IPS-20b (cell line): Measurements from ENCODE around the gene ZNF169.
"Not testable (repeated sequence)": the region's sequence is repeated elsewhere in the genome, so short reads cannot be mapped to it uniquely, and the experiment has no call there.

Experiments
- H3K27ac ChIP-seq: one replicate; pipeline ENCODE4 v1.5.1; 2013; ENCODE audit warnings: low read length
- H3K27me3 ChIP-seq: 2 replicates; pipeline ENCODE4 v1.6.1; 2013; ENCODE audit warnings: mild to moderate bottlenecking, low read length, inconsistent platforms; ENCODE audit not compliant: insufficient read depth
- H3K36me3 ChIP-seq: 2 replicates; pipeline ENCODE4 v1.6.1; 2013; ENCODE audit warnings: low read depth, mild to moderate bottlenecking, inconsistent platforms, low read length, moderate library complexity; ENCODE audit not compliant: insufficient read depth
- H3K4me1 ChIP-seq: 2 replicates; pipeline ENCODE4 v1.6.1; 2013; ENCODE audit warnings: mild to moderate bottlenecking, control low read depth, inconsistent platforms, low read length, moderate library complexity; ENCODE audit not compliant: insufficient read depth
- H3K4me3 ChIP-seq: 2 replicates; pipeline ENCODE4 v1.5.1; 2013; ENCODE audit warnings: mild to moderate bottlenecking, low read length, inconsistent platforms
- H3K9ac ChIP-seq: 2 replicates; pipeline ENCODE4 v1.6.1; 2013; ENCODE audit warnings: low read depth, mild to moderate bottlenecking, inconsistent platforms, low read length, moderate library complexity
- H3K9me3 ChIP-seq: 2 replicates; pipeline ENCODE4 v1.6.1; 2013; ENCODE audit warnings: mild to moderate bottlenecking, low read depth, low read length, inconsistent platforms; ENCODE audit not compliant: insufficient read depth

ZNF169 gene

GRCh38 chr9:94289691-94290090, 30.6 kb downstream of the ZNF169 start:
- Histone ChIP-seq H3K4me1 (no peaks in the 10 kb centered on the region), H3K9ac (no peak overlapping the region), H3K36me3 (peaks cover 30% of the 10 kb centered on the region), H3K27me3 (no peaks in the 10 kb centered on the region), H3K27ac (no peak overlapping the region), H3K4me3 (no peak overlapping the region), H3K9me3 (peaks cover 4% of the 10 kb centered on the region; the same call in 1 of the 2 replicates)

DNA sequence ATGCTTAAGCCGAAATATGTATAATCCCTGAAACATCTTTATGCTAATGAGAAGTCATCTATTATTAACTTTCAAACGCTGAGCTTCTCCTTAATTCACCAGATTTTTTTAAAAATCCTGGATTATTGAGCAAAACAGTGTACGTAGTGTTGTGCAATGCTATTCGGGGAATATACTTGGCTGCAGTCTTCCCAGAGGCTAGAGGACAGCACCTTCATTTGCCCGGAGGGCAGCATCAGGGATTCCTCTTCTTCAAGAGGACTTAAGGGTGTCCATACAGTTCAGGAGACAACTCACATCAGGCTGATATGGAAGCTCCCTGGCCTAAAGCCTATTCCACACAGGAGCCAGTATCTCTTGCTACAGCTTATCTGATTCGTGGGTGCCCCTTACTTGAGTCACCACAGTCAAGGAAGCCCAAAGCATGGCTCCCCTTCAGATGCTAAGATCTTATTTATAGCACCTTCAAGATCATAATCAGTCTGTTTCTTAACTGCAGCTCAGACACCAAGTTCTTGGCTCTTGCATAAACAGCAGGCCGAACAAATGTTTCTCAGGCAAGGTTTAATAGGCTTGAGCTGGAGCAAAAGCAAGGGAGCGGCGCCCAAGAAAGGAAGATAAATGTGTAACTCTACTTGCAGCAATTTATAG, 40.0 kb downstream of the ZNF169 start:
- no peak overlapping the region for H3K27ac ChIP-seq

GRCh38 chr9:94300470-94301301, 41.6 kb downstream of the ZNF169 start:
- no peak overlapping the region for H3K4me3 ChIP-seq
- H3K9ac ChIP-seq, result no peak overlapping the region
- H3K27ac ChIP-seq, result no peak overlapping the region
- H3K27me3 ChIP-seq, result no peaks in the 10 kb centered on the region
- no peaks in the 10 kb centered on the region for H3K36me3 ChIP-seq
- no peaks in the 10 kb centered on the region for H3K4me1 ChIP-seq
- no peaks in the 10 kb centered on the region for H3K9me3 ChIP-seq

More for the DNA sequence above, 40.0 kb downstream of the ZNF169 start:
- Histone ChIP-seq H3K9me3 (no peaks in the 10 kb centered on the region), H3K36me3 (no peaks in the 10 kb centered on the region; the same call in 1 of the 2 replicates), H3K4me1 (no peaks in the 10 kb centered on the region), H3K27me3 (no peaks in the 10 kb centered on the region), H3K4me3 (no peak overlapping the region), H3K9ac (no peak overlapping the region)

DNA sequence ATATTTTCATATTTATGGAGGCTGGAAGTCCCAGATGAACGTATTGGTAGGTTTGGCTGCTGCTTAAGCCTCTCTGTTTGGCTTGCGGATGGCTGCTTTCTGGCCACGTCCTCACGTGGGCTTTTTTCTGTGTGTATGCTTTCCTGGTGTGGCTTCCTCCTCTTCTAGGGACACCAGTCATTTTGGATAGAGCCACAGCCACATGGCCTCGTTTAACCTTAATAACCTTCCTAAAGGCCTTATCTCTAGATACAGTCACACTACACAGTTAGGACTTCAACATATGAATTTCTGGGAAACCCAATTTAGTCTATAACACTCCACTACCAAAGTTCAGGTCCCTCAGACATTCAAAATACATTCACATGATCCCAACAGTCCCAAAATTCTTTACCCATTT, 42.5 kb downstream of the ZNF169 start:
- Histone ChIP-seq H3K9me3 (no peaks in the 10 kb centered on the region), H3K4me3 (no peak overlapping the region), H3K36me3 (no peaks in the 10 kb centered on the region), H3K27me3 (no peaks in the 10 kb centered on the region), H3K27ac (no peak overlapping the region), H3K9ac (no peak overlapping the region), H3K4me1 (no peaks in the 10 kb centered on the region)

- Histone ChIP-seq H3K36me3 (no peaks in the 10 kb centered on the region), H3K4me1 (no peaks in the 10 kb centered on the region), H3K9me3 (no peaks in the 10 kb centered on the region), H3K4me3 (no peak overlapping the region), H3K27ac (no peak overlapping the region), H3K27me3 (no peaks in the 10 kb centered on the region), H3K9ac (no peak overlapping the region)
Measured at GRCh38 chr9:94302426-94302825, 43.3 kb downstream of the ZNF169 start.

DNA sequence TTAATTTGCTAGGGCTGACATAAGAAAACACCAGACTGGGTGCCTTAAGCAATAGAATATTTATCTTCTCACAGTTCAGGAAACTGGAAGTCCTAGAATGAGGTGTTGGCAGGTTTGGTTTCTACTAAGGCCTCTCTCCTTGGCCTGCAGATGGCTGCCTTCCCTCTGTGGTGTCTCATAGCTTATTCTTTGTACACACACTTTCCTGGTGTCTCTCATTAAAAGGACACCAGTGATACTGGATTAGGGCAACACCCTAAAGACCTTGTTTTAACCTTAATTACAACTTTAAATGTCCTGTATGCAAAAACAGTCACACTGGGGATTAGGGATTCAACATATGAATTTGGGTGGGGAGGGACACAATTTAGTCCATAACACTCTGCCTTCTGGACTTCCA, 44.2 kb downstream of the ZNF169 start:
- no peaks in the 10 kb centered on the region for H3K36me3 ChIP-seq
- H3K9ac ChIP-seq, result no peak overlapping the region
- no peak overlapping the region for H3K4me3 ChIP-seq
- H3K9me3 ChIP-seq, result no peaks in the 10 kb centered on the region
- H3K27me3 ChIP-seq, result no peaks in the 10 kb centered on the region
- no peaks in the 10 kb centered on the region for H3K4me1 ChIP-seq
- no peak overlapping the region for H3K27ac ChIP-seq

- not testable (repeated sequence) for H3K36me3 ChIP-seq, H3K27ac ChIP-seq
Measured at GRCh38 chr9:94315034-94315984, 56.2 kb downstream of the ZNF169 start.

DNA sequence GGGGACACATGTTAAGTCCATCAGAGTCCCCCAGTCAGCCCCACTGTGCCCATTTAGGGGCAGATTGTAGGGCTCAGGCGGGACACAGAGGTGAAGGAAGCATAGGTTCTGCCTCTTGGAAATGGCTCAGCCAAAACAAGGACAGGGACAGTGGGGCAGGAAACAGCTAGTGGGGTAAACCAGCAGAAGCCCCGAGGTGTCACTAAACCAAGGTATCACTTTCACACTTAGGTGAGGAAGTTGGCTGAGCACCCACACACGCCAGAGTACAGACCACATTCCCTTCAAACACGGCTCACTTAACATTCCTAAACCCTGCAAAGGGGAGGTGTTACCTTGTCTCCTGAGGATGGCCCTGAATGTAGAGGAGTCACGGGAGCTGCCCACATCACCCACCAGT, 57.1 kb downstream of the ZNF169 start:
- not testable (repeated sequence) for H3K36me3 ChIP-seq, H3K27ac ChIP-seq, H3K9ac ChIP-seq

More at GRCh38 chr9:94315034-94315984, 56.2 kb downstream of the ZNF169 start:
- H3K4me1 ChIP-seq, H3K27me3 ChIP-seq, H3K9ac ChIP-seq, H3K4me3 ChIP-seq, H3K9me3 ChIP-seq: not testable (repeated sequence)

DNA sequence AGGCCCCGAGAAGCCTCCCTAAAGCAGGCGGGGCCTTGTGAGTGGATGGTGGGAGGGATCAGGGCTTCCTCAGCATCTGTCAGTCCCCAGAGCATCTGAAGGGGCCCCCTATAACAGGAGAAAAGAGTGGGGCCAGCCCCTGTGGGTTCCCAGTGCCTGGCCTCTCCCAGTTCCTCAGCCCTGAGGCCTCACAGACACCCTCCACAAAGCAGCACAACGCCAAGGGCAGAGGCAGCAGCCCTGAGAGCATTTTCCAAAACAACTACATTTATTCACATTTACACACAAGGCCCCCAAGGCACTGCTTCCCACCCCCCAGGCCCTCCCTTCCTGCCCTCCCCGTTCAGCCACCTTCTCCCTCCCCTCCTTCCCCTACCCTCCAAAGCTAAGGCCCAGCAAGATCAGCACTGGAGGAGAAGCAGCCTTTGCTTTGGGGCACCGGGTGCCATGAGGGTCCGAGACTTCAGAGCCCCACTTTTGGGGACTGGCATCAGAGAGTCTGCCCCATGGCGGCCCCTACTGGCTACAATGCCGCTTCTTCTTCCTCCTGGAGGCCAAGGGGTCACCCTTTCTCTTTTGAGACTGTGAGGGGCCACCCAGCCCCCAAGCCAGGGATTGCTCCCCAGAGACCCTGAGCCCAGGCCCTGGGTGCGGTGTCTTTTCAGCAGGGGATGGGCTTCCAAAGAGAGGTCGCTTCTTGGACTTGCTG, 59.0 kb downstream of the ZNF169 start:
- not testable (repeated sequence) for H3K4me1 ChIP-seq, H3K27ac ChIP-seq, H3K27me3 ChIP-seq, H3K9ac ChIP-seq, H3K9me3 ChIP-seq, H3K4me3 ChIP-seq, H3K36me3 ChIP-seq

More for the DNA sequence above, 57.1 kb downstream of the ZNF169 start:
- not testable (repeated sequence) for H3K27me3 ChIP-seq, H3K4me1 ChIP-seq, H3K9me3 ChIP-seq, H3K4me3 ChIP-seq

DNA sequence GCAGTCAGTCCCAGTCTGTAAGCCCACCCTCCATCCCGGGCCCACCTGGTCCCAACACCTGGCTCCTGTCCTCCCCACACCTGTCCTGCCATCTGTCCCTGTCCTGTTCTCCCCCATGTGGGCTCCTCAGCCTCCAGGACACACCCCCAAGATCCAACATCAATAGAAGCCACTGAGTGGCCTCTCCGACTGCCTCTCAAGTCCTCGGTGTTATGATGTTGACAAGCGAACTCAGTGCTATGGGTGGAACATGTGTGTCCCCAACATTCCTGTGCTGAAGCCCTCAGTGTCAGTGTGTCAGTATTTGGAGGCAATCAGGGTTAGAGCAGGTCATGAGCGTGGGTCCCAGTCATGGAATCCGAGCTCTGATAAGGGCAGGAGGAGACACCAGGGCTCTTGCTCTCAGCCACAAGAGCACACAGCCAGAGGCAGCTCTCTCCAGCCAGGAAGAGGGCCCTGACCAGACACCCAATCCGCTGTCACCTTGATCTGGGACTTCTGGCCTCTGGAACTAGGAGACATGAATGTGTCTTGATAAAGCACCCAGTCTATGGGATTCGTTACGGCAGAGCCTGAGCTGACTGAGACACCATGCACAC, 63.3 kb downstream of the ZNF169 start:
- H3K9me3 ChIP-seq, H3K36me3 ChIP-seq, H3K27me3 ChIP-seq, H3K4me3 ChIP-seq, H3K4me1 ChIP-seq, H3K27ac ChIP-seq, H3K9ac ChIP-seq: not testable (repeated sequence)
